Smooth muscle cell of the umbilical artery (primary cell): ENCODE results near the gene SLC26A9. TPM values are rescaled to one million over a fixed set of nuclear protein-coding genes. Genes with fewer than 3 reads are reported as not detected.

Experiments used
- total RNA-seq: library from RNA; depleted of rRNA; stranded (reverse); fragments of >200 nt; gene quantifications from 2 replicates; pipeline ENCODE4 v1.2.3, GENCODE V29; 2014

The SLC26A9 gene
- not detected in 2 replicates for total RNA-seq

GRCh38 chr1:205943245-205943644 is at the start of gene SLC26A9:
SLC26A9 (minus strand) TSS chr1:205943456; CDS start chr1:205935820, 7,636 bp downstream.

Other genes with a start within 250 kb of the SLC26A9 start
- 85.2 and 103 TPM in 2 replicates for gene NUCKS1, start 193.3 kb downstream of the SLC26A9 start, total RNA-seq
- gene RAB29, start 168.0 kb downstream of the SLC26A9 start, total RNA-seq = 14.6 and 23.2 TPM in 2 replicates
- gene SLC41A1, start 130.3 kb downstream of the SLC26A9 start, total RNA-seq = 41.6 and 45.8 TPM in 2 replicates
- gene PM20D1, start 93.3 kb downstream of the SLC26A9 start, total RNA-seq = under 0.01 TPM in 1 of 2 replicates, not detected in the other
- gene RAB7B, start 59.9 kb upstream of the SLC26A9 start, total RNA-seq = 1.3 and 1.5 TPM in 2 replicates
- gene CTSE, start 80.4 kb upstream of the SLC26A9 start, total RNA-seq = not detected in 2 replicates
- not detected in 2 replicates for gene RHEX, start 109.7 kb upstream of the SLC26A9 start, total RNA-seq
- gene AVPR1B, start 173.9 kb upstream of the SLC26A9 start, total RNA-seq = not detected in 2 replicates